HG02884 (cell line): Measurements from ENCODE around the gene SYNC.
"Not testable (repeated sequence)": the region's sequence is repeated elsewhere in the genome, so short reads cannot be mapped to it uniquely, and the experiment has no call there.

Experiments
- ATAC-seq: cut with Tn5 transposase; IDR thresholded peaks from one replicate; pipeline ENCODE4 v1.9.1; 2021; ENCODE audit warnings: mild to moderate bottlenecking, moderate library complexity; ENCODE audit not compliant: unreplicated experiment

SYNC gene

GRCh38 chr1:32724678-32725614, 22.4 kb upstream of the SYNC start:
- ATAC-seq = no peak

- ATAC-seq = no peak
Measured at GRCh38 chr1:32719681-32720275, 17.2 kb upstream of the SYNC start.

- no peak for ATAC-seq
Measured at GRCh38 chr1:32718527-32718926, 16.0 kb upstream of the SYNC start.

- no peak for ATAC-seq
Measured at GRCh38 chr1:32718036-32718435, 15.5 kb upstream of the SYNC start.

GRCh38 chr1:32717503-32717902, 14.9 kb upstream of the SYNC start:
- ATAC-seq = no peak

- no peak for ATAC-seq
Measured at GRCh38 chr1:32716312-32717148, 14.0 kb upstream of the SYNC start.

GRCh38 chr1:32715901-32716311, 13.3 kb upstream of the SYNC start:
- ATAC-seq = no peak

GRCh38 chr1:32714277-32714676, 11.7 kb upstream of the SYNC start:
- no peak for ATAC-seq

- no peak for ATAC-seq
Measured at GRCh38 chr1:32713081-32713480, 10.5 kb upstream of the SYNC start.

GRCh38 chr1:32711221-32711620, 8.7 kb upstream of the SYNC start:
- not testable (repeated sequence) for ATAC-seq

- ATAC-seq = no peak
Measured at GRCh38 chr1:32709476-32709875, 6.9 kb upstream of the SYNC start.

- no peak for ATAC-seq
Measured at GRCh38 chr1:32709075-32709474, 6.5 kb upstream of the SYNC start.

- ATAC-seq = no peak
Measured at GRCh38 chr1:32706491-32706890, 3.9 kb upstream of the SYNC start.

GRCh38 chr1:32705516-32705915, 2.9 kb upstream of the SYNC start:
- no peak for ATAC-seq

- no peak for ATAC-seq
Measured at GRCh38 chr1:32703479-32704291, 1.1 kb upstream of the SYNC start.

GRCh38 chr1:32701951-32702598, 495 bp downstream of the SYNC start:
- no peak for ATAC-seq

- no peak for ATAC-seq
Measured at GRCh38 chr1:32701421-32701911, 1.1 kb downstream of the SYNC start.

GRCh38 chr1:32696996-32697395, 5.6 kb downstream of the SYNC start:
- ATAC-seq = not testable (repeated sequence)

- ATAC-seq = no peak
Measured at GRCh38 chr1:32696041-32696440, 6.5 kb downstream of the SYNC start.
